H9 (cell line): ENCODE data around the gene NOTUM. TPM values are rescaled to one million over a fixed set of nuclear protein-coding genes. Genes with fewer than 3 reads are reported as not detected.

Source experiments
- DNase-seq: peaks from one replicate; pipeline ENCODE4 v3.0.0-alpha.2; 2017
- H2AFZ ChIP-seq: one replicate; pipeline ENCODE4 v1.6.1; 2013; ENCODE audit warnings: mild to moderate bottlenecking, low read length, control low read depth, moderate library complexity
- H2AK5ac ChIP-seq: 2 replicates; pipeline ENCODE4 v1.6.1; 2013; ENCODE audit warnings: low read length, control low read depth, mixed read lengths; ENCODE audit not compliant: insufficient read length
- H2BK120ac ChIP-seq: one replicate; pipeline ENCODE4 v1.6.1; 2013; ENCODE audit warnings: low read depth, mild to moderate bottlenecking, low read length, control low read depth, inconsistent platforms; ENCODE audit not compliant: poor library complexity, severe bottlenecking
- H2BK12ac ChIP-seq: 2 replicates; pipeline ENCODE4 v1.6.1; 2013; ENCODE audit warnings: low read length, control low read depth, mixed read lengths, low read depth; ENCODE audit not compliant: insufficient read length
- H2BK15ac ChIP-seq: 2 replicates; pipeline ENCODE4 v1.6.1; 2013; ENCODE audit warnings: low read depth, low read length, control low read depth
- H2BK20ac ChIP-seq: one replicate; pipeline ENCODE4 v1.6.1; 2013; ENCODE audit warnings: low read depth, mild to moderate bottlenecking, low read length, control low read depth, inconsistent platforms; ENCODE audit not compliant: poor library complexity, severe bottlenecking
- H2BK5ac ChIP-seq: 2 replicates; pipeline ENCODE4 v1.6.1; 2013; ENCODE audit warnings: low read length, control low read depth, mixed read lengths; ENCODE audit not compliant: insufficient read length
- H3K14ac ChIP-seq: 2 replicates; pipeline ENCODE4 v1.6.1; 2013; ENCODE audit warnings: low read length, control low read depth; ENCODE audit not compliant: insufficient read depth
- H3K18ac ChIP-seq: 2 replicates; pipeline ENCODE4 v1.6.1; 2013; ENCODE audit warnings: low read depth, mild to moderate bottlenecking, mixed read lengths, low read length, control low read depth; ENCODE audit not compliant: insufficient read length
- H3K23ac ChIP-seq: 2 replicates; pipeline ENCODE4 v1.6.1; 2013; ENCODE audit warnings: low read length, control low read depth, mixed read lengths, low read depth; ENCODE audit not compliant: insufficient read length
- H3K23me2 ChIP-seq: 2 replicates; pipeline ENCODE4 v1.6.1; 2013; ENCODE audit warnings: low read depth, mild to moderate bottlenecking, mixed read lengths, low read length, control low read depth; ENCODE audit not compliant: insufficient read length, poor library complexity, severe bottlenecking
- H3K27ac ChIP-seq: 2 replicates; pipeline ENCODE4 v1.5.1; 2013; ENCODE audit warnings: low read length, control low read depth, mixed read lengths, low read depth; ENCODE audit not compliant: insufficient read length
- H3K27me3 ChIP-seq: 2 replicates; pipeline ENCODE4 v1.6.1; 2013; ENCODE audit warnings: low read length, control low read depth, inconsistent platforms; ENCODE audit not compliant: insufficient read depth
- H3K4ac ChIP-seq: 2 replicates; pipeline ENCODE4 v1.6.1; 2013; ENCODE audit warnings: low read depth, mild to moderate bottlenecking, control low read depth, inconsistent platforms, low read length, moderate library complexity
- H3K4me1 ChIP-seq: 2 replicates; pipeline ENCODE4 v1.6.1; 2013; ENCODE audit warnings: low read length, control low read depth, inconsistent platforms; ENCODE audit not compliant: insufficient read depth
- H3K4me2 ChIP-seq: 2 replicates; pipeline ENCODE4 v1.6.1; 2013; ENCODE audit warnings: low read length, control low read depth, mixed read lengths; ENCODE audit not compliant: insufficient read length, insufficient read depth
- H3K56ac ChIP-seq: 2 replicates; pipeline ENCODE4 v1.6.1; 2013; ENCODE audit warnings: low read depth, mild to moderate bottlenecking, mixed read lengths, low read length, control low read depth; ENCODE audit not compliant: insufficient read length
- H3K79me1 ChIP-seq: 2 replicates; pipeline ENCODE4 v1.6.1; 2013; ENCODE audit warnings: low read depth, mild to moderate bottlenecking, moderate library complexity, low read length, control low read depth, inconsistent platforms; ENCODE audit not compliant: insufficient read depth, poor library complexity, severe bottlenecking
- H3K79me2 ChIP-seq: 2 replicates; pipeline ENCODE4 v1.6.1; 2013; ENCODE audit warnings: low read length, control low read depth, inconsistent platforms; ENCODE audit not compliant: insufficient read depth
- H3K9ac ChIP-seq: 2 replicates; pipeline ENCODE4 v1.6.1; 2013; ENCODE audit warnings: low read length, control low read depth, mixed read lengths; ENCODE audit not compliant: insufficient read length; ENCODE audit errors: extremely low read depth
- H3K9me3 ChIP-seq: one replicate; pipeline ENCODE4 v1.6.1; 2013; ENCODE audit warnings: low read depth, low read length, inconsistent platforms; ENCODE audit not compliant: control insufficient read depth
- H3T11ph ChIP-seq: one replicate; pipeline ENCODE4 v1.6.1; 2013; ENCODE audit warnings: mild to moderate bottlenecking, low read length, control low read depth, inconsistent platforms
- H4K20me1 ChIP-seq: one replicate; pipeline ENCODE4 v1.6.1; 2013; ENCODE audit not compliant: control insufficient read depth, insufficient read length, insufficient read depth
- H4K5ac ChIP-seq: 2 replicates; pipeline ENCODE4 v1.6.1; 2013; ENCODE audit warnings: low read depth, mild to moderate bottlenecking, mixed read lengths, low read length, control low read depth; ENCODE audit not compliant: insufficient read length
- H4K8ac ChIP-seq: replicated peaks from 2 replicates; pipeline ENCODE4 v1.6.1; 2013; ENCODE audit warnings: low read length, control low read depth, mixed read lengths, low read depth; ENCODE audit not compliant: insufficient read length
- H4K91ac ChIP-seq: 2 replicates; pipeline ENCODE4 v1.6.1; 2013; ENCODE audit warnings: low read depth, mild to moderate bottlenecking, moderate library complexity, mixed read lengths, low read length, control low read depth; ENCODE audit not compliant: insufficient read length
- H3K27ac Mint-ChIP-seq, 3 experiments: 2 replicates in 2 of 3; 3 replicates in 1 of 3; pipeline ENCODE4 v1.8.0; 2020 to 2021; ENCODE audit warnings: mixed read lengths in 3 of 3, mild to moderate bottlenecking in 1 of 3, moderate library complexity in 1 of 3
- H3K27me3 Mint-ChIP-seq: 2 replicates; pipeline ENCODE4 v1.8.0; 2021; ENCODE audit warnings: low read depth, mild to moderate bottlenecking, moderate library complexity, mixed read lengths
- H3K36me3 Mint-ChIP-seq, 3 experiments: 2 replicates in 2 of 3; 3 replicates in 1 of 3; pipeline ENCODE4 v1.8.0; 2020 to 2021; ENCODE audit warnings: low read depth in 3 of 3, mixed read lengths in 3 of 3; ENCODE audit not compliant: insufficient read depth in 1 of 3
- H3K4me1 Mint-ChIP-seq, 2 experiments: 2 replicates each; pipeline ENCODE4 v1.8.0; 2020; ENCODE audit warnings: mixed read lengths in 2 of 2
- H3K4me3 Mint-ChIP-seq, 2 experiments: 2 replicates in 1 of 2; 3 replicates in 1 of 2; pipeline ENCODE4 v1.8.0; 2020 to 2021; ENCODE audit warnings: mild to moderate bottlenecking in 2 of 2, mixed read lengths in 2 of 2, moderate library complexity in 1 of 2
- H3K9me3 Mint-ChIP-seq, 2 experiments: 2 replicates in 1 of 2; 3 replicates in 1 of 2; pipeline ENCODE4 v1.8.0; 2020; ENCODE audit warnings: mild to moderate bottlenecking in 2 of 2, mixed read lengths in 2 of 2, moderate library complexity in 1 of 2
- CTCF ChIP-seq: fragments of 200-600 bp; sonication (generic); conservative IDR thresholded peaks from 3 replicates; pipeline ENCODE4 v1.8.0; 2021; ENCODE audit warnings: antibody characterized with exemption, mild to moderate bottlenecking
- WGBS: extraction: QIAGEN DNeasy Blood & Tissue Kit; methylation state at CpG from one replicate; pipeline ENCODE4 v1.1.7; 2013; ENCODE audit warnings: missing lambda C conversion rate, low lambda C conversion rate, mixed read lengths; ENCODE audit not compliant: insufficient read length; ENCODE audit errors: extremely low coverage; 5-methylcytosine and 5-hydroxymethylcytosine counted together
- total RNA-seq: library from RNA; stranded (reverse); gene quantifications from 2 replicates; pipeline ENCODE4 v1.2.1, GENCODE V29; 2021

Gene NOTUM
- total RNA-seq, 1 experiment from 2014 or later, result 2.1 TPM

GRCh38 chr17:82003411-82004381 lies 42.7 kb upstream of the NOTUM start:
- no peak for DNase-seq
- H2AFZ ChIP-seq, result no peak overlapping the region
- TF ChIP-seq CTCF, result no peak
- no peak overlapping the region for H3K27ac ChIP-seq
- no peaks in the 10 kb centered on the region for H3K4me1 ChIP-seq
- no peak overlapping the region for H2BK15ac ChIP-seq
- no peaks in the 10 kb centered on the region for H4K20me1 ChIP-seq
- H2AK5ac ChIP-seq, result no peak overlapping the region
- Mint-ChIP-seq H3K9me3 (no peaks in the 10 kb centered on the region), H3K4me3 (no peak overlapping the region), H3K4me1 (no peaks in the 10 kb centered on the region), H3K36me3 (no peaks in the 10 kb centered on the region), H3K27me3 (no peaks in the 10 kb centered on the region), H3K27ac (no peak overlapping the region)
- no peaks in the 10 kb centered on the region for H3K9me3 ChIP-seq
- H3K27me3 ChIP-seq, result no peaks in the 10 kb centered on the region
- H3K23me2 ChIP-seq, result no peaks in the 10 kb centered on the region
- H2BK20ac ChIP-seq, result no peak overlapping the region
- H3K9ac ChIP-seq, result no peak overlapping the region
- no peak overlapping the region for H2BK12ac ChIP-seq
- no peaks in the 10 kb centered on the region for H3K79me2 ChIP-seq
- no peak overlapping the region for H4K5ac ChIP-seq
- no peak overlapping the region for H4K8ac ChIP-seq
- H2BK120ac ChIP-seq, result no peak overlapping the region
- H3T11ph ChIP-seq, result no peak overlapping the region
- H3K14ac ChIP-seq, result no peak overlapping the region
- H3K4ac ChIP-seq, result no peak overlapping the region
- WGBS, result no CpG with 5 or more reads among the region's 53 CpGs
- no peak overlapping the region for H3K23ac ChIP-seq
- H3K18ac ChIP-seq, result no peak overlapping the region
- H3K79me1 ChIP-seq, result no peaks in the 10 kb centered on the region
- H4K91ac ChIP-seq, result no peak overlapping the region
- H2BK5ac ChIP-seq, result no peak overlapping the region
- no peak overlapping the region for H3K56ac ChIP-seq
- H3K4me2 ChIP-seq, result no peak overlapping the region
